Activated CD8-positive, alpha-beta memory T cell treated with anti-CD3 and anti-CD28 coated beads, Interleukin-2, amount 50 U/mL, for 48 hours (primary cell): ENCODE data around the gene ABLIM1.
A peak's percentile ranks its signal among the peaks of the same experiment; 100 is the strongest.
"Not testable (repeated sequence)": the region's sequence is repeated elsewhere in the genome, so short reads cannot be mapped to it uniquely, and the experiment has no call there.

ENCODE experiments used
- DNase-seq: peaks from one replicate; pipeline ENCODE4 v3.0.0-alpha.2; 2020

ABLIM1 gene

GRCh38 chr10:114658175-114658574, at the start of gene ABLIM1:
Gene ABLIM1 (minus strand): TSS chr10:114658275. CDS start chr10:114658200, 75 bp downstream.
- DNase-seq, result no peak

DNA sequence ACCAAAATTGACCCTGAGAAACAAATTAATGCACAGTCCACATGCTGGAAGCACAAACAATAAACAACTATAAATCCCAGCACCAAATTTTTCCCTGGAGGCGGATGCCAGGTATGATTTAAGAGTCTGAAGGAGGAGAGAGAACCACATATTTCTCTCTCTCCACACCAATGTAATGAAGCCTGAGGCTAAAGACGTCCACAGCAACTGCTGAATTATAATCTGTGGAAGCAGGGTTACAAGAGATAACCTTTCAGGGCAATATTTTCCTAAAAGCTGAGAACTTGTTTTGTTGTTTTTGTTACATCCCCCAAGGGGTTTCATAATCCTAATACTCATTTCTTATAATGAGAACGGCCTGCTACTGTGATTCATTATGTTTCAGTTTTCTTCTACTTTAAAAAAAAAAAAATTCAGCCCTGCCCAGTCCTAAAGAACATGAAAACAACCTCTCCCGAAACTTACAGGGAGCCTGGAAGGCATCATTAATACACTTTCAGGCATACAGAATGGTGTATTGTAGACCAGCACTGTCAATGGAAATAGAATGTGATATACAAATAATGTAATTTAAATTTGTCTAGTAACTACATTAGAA, 48.5 kb upstream of the ABLIM1 start:
- DNase-seq, result no peak

DNA sequence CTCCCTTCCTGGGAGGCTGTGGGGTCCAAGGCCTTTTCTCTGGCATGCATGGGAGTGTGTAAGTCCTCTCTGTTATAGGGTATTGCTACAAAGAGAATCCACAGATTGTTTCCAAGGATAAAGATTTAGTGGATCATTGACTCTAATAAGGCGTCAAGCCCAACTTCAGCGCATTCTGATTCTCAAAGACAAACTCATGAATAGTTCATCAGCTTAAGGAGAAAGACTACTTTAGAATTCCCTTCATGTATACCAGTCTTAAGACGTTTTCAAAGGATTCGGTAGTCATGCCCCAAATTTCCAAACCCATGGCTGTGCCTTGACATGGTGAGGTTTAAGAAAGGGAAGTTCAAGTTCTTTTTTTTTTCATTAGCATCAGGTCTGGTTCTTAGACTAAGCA, 46.6 kb upstream of the ABLIM1 start:
- no peak for DNase-seq

DNA sequence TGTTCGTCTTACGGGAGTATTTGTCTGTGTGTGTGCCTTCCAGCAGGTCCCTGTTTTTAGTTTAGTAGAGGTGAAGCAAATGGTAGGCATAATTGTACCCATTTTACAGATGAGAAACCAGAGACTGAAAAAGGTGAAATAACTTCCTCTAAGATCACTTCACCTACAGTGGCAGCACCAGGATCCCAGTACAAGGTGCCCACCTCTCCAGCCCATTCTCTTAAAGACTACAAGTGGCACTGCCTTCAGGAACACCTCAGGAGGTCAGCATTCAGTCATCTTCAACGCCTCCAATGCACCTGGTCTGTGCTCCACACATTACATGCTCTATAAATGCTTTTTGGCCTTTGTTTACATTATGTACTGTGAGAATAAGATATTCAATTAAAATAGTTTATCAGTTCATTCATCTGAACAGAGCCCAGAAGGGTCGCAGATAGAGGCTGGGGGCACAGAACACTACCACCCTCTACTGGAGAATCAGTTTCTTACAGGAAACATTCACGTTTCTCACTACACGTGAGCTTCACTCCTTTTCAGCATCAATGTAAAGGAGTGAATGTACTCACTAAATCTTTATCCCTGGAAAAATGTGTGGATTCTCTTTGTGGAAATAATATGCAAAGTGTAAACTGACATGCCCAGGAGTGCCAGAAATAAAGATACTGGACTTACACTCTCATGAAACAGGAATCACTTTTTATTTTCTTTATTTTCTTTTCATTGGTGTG, 45.5 kb upstream of the ABLIM1 start:
- no peak for DNase-seq

- no peak for DNase-seq
Measured at GRCh38 chr10:114698271-114699061, 40.4 kb upstream of the ABLIM1 start.

GRCh38 chr10:114697061-114697598, 39.1 kb upstream of the ABLIM1 start:
- DNase-seq, result no peak

GRCh38 chr10:114696301-114696700, 38.2 kb upstream of the ABLIM1 start:
- DNase-seq, result not testable (repeated sequence)

GRCh38 chr10:114694752-114695151, 36.7 kb upstream of the ABLIM1 start:
- DNase-seq, result peak; percentile 70

DNA sequence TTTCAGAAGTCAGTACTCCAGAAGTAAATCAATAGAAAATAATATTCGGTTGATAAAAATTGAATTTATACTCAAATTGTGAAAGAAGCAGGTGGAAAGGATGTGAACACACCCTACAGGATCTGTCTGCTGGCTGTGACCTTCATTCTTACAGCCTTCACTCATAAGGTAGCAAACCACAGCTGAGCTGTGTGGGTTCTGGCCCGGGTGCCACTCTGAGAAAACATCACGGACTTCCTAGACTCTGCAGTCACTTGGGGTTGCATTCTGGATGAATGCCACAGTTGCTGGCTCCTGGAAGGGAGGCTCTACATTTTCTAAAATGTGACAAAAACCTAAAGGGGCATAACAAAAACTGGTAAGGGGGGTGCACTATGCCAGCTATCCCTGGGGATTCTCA, 36.0 kb upstream of the ABLIM1 start:
- no peak for DNase-seq

GRCh38 chr10:114691442-114691941, 33.4 kb upstream of the ABLIM1 start:
- no peak for DNase-seq

DNA sequence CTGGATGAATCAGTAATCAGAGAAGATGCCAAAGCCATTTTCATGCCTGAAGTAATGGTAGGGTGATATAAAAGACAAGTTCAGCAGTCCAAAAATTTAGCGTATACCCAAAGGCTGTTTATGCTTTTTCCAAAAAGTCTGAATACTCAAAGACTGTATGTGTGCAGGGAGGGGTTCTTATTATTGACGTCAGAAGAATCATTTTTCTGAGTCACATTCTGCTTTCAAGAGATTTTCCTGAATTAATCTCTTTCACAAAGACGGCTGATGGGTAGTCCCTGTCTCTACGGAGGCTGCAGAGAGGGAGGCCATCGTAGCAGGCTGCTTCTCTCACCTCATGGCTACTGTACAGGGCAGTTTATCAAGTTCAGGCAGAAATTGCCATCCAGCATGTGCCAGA, 30.7 kb upstream of the ABLIM1 start:
- DNase-seq, result no peak

DNA sequence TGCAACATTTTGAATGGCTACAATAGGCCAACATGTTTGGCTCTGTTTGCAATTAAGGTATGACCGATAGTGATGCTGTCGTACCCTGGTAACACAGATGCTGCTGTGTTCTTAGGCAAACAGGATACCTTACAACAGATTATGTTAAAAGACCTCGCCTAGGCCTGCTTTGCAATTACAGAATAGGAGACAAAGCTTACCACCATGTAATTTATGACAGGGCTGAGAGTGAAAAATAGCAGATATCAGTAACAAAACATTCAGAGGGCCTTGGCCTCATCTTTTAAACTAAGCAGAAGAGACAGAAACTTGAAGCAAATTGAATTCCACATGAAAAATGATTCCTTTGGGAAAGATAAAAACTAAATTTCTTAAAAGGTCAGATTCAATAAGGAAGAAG, 29.4 kb upstream of the ABLIM1 start:
- DNase-seq, result no peak

- DNase-seq, result no peak
Measured at GRCh38 chr10:114686013-114686412, 27.9 kb upstream of the ABLIM1 start.

- no peak for DNase-seq
Measured at GRCh38 chr10:114685456-114685855, 27.4 kb upstream of the ABLIM1 start.

DNA sequence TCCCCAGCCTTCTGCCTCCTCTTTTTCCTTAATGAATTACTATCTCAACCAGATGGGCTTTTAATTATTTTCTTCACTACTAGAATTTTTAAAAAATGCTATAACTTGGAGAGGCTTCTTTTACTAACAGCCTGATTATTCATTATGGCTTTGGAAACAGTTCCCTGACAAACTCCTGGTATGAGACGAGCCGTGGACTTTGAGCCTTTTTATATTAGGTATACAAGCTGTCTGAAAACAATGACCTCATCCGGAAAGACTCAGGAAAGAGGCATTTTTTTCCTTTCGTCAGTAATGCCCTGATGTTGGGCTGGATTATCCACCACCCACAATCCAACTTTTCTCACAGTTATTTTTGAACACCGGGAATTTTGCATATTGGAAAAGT, 26.7 kb upstream of the ABLIM1 start:
- DNase-seq, result no peak

DNA sequence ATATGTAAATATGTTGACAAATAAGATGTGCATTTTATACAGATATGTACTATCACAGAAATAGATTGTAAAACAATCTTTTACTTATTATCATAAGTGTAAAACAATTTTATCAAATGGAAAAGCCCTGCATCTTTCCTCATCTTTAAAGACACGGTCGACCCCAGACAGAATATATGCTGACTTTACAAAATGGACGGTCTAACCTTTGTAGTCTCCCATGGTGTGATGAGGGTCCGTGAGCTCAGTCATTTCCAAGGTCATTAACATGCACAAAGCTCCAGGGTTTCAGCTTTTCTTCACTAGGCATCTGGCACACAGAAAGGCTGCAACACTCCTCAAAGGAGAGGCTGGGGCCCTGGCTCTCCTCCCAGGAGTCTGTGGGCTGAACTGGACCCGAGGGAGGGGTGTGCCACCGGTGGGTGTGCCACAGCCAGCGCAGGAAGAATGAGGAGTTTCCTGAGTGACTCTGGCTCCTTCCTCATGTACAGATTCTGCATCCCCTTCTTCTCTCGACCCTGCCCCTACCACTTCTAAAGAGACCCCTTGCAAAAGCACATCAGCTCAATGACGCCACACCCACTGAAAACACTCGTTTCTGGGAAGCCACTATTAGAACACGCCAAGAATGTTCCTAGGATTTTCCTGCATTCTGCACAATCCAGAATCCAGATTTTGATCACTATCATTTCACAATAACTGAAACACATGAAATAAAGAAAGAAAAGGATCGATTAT, 26.2 kb upstream of the ABLIM1 start:
- no peak for DNase-seq

DNA sequence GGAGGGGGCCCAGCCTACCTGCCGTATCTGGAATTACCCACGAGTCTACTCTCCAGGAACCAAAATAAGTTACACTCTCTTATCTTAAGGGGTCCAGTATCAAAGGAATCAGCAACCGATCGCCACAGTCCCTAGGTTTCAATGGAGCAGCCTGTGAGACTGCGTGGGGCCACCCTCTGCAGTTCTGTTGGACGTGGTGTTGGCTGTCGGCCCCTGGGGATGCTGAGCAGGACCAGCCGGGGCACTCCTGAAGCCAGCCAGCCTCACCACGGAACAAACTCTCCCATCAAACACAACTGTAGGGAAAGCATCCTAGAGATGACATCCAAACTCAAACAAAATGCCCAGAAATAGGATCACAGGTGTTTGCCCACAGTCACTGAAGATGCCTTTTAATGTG, 25.5 kb upstream of the ABLIM1 start:
- DNase-seq, result no peak

DNA sequence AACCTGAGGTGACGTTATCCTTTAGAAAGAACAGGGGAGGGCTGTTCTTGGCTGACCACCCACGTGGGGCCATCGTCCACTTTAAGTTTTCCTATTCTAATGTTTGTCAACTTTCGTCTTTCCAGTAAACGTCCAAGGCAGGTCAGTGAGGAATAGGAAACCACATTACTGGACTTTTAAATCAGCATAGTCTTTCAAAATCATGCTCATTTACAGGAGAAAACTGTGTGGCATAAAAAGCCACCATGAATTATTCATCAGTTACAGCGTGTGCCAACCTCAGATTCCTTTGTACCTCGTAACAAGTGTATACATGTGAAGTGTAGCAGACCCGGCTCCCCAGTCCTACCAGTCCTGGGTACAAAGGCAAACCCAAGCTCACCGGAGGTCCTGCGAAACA, 25.1 kb upstream of the ABLIM1 start:
- no peak for DNase-seq

DNA sequence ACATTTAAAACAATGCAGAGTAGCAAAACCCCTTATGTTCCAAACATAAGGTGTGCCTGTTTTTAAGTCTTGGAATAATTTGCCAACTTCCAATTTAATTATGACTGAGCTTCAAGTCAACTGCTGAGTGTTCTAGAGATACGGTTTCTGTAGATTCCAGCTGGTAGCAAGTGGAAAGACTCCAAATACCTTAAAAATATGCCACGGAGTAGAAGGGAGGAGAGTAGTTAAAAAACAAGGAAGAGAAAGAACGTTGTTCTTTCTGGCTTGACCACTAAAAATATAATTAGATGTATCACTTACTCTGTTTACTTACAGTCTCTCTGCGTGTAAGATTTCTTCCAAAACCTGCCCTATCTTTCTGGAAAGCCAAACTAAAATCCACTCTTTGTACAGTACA, 24.5 kb upstream of the ABLIM1 start:
- DNase-seq, result no peak

DNA sequence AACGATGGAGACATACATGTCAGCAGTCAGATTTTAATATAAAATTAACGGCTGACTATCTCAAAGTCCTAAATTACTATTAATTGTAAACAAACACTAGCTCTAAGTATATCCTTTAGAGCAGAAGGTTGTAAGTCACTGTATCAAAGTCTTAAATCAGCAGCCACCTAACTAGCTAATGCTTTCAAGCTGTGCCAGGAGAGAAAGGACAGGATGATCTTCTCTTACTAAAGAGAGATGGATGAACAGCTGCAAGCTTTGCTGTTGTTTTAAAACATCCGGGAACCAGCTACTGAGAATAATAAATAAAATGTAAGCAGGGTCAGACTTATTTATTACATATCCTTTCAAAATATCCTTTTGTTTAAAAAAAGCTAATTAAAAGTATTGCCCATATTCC, 24.0 kb upstream of the ABLIM1 start:
- DNase-seq, result no peak

DNA sequence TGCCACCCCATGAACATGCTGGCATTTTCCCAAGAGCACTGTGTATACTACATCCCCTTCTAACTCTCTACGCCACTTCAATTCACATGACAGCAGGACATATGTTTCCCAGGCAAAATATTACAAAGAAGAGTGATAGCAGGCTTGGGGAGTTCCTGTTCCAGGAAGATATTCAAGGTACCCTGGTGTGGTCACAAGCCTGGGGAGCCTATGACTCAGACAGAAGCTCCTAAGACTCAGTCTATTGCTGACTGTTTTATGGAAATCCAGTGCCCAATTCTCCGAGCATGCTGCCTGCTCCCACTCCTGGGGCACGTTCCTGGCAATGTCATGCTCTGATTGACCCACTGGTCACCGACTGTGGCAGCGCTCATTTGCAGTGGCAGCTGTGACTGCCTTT, 23.5 kb upstream of the ABLIM1 start:
- DNase-seq, result no peak

DNA sequence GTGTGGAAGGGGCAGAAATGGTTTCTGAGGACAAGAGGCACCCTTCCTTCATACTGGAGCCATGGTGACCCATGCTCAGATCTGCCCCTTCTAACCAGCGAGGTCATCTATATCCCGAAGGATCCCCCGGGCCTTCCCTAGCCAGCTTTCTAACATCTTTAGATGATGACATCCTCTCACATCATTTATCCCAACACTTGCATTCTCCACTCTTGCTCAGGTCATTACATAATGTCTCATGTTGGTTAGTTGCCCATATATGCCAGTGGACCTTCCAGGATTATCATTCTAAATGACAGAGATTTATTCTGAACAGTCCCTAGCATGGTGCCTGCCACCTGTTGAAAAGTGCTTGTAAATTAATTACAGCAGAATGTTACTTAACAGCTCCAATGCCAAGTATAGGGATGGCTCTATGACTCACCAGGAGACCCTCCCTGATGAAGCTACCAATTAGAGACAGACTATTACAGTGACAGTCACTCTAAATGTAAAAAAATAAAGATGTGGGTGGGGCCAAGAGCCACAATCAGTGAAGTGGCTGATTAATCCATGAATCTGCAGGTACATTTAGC, 22.6 kb upstream of the ABLIM1 start:
- DNase-seq, result no peak

- DNase-seq, result no peak
Measured at GRCh38 chr10:114679552-114679951, 21.5 kb upstream of the ABLIM1 start.
